Measurements from ENCODE around the gene CCDC124. TPM values are rescaled to one million over a fixed set of nuclear protein-coding genes. Genes with fewer than 3 reads are reported as not detected.

CCDC124 gene
- total and polyA plus RNA-seq, 11 donors = 45.4 to 195 (median 71.8) TPM

GRCh38 chr19:17951157-17951989 is 18.6 kb downstream of the CCDC124 start:
- ATAC-seq (no peak), DNase-seq (no peak)
- Histone ChIP-seq H3K27me3 (peaks cover 33 to 82% (median 65%) of the 10 kb centered on the region in 9 donors), H3K4me1 (peaks cover 6 to 55% (median 38%) of the 10 kb centered on the region in 12 donors), H3K36me3 (no peaks in the 10 kb centered on the region), H3K4me3 (peak overlapping the region in 4 of 12 donors; percentile 4 to 22 (median 14)), H3K27ac (no peak overlapping the region), H3K9me3 (no peaks in the 10 kb centered on the region)
- TF ChIP-seq CTCF (IDR thresholded peaks at IDR 0.05) (no peak), POLR2A (IDR thresholded peaks at IDR 0.05) (no peak)
- intact Hi-C loops (cut with DNase I) = loop anchor here in 1 of 10 donors (5.0 kb wide), 1 partner anchor 41 kb away; no protein-coding TSS in a partner anchor
- 1 to 2% (median 1%) methylated on average over 28 to 33 of the region's 33 CpGs for WGBS, 4 donors

DNA sequence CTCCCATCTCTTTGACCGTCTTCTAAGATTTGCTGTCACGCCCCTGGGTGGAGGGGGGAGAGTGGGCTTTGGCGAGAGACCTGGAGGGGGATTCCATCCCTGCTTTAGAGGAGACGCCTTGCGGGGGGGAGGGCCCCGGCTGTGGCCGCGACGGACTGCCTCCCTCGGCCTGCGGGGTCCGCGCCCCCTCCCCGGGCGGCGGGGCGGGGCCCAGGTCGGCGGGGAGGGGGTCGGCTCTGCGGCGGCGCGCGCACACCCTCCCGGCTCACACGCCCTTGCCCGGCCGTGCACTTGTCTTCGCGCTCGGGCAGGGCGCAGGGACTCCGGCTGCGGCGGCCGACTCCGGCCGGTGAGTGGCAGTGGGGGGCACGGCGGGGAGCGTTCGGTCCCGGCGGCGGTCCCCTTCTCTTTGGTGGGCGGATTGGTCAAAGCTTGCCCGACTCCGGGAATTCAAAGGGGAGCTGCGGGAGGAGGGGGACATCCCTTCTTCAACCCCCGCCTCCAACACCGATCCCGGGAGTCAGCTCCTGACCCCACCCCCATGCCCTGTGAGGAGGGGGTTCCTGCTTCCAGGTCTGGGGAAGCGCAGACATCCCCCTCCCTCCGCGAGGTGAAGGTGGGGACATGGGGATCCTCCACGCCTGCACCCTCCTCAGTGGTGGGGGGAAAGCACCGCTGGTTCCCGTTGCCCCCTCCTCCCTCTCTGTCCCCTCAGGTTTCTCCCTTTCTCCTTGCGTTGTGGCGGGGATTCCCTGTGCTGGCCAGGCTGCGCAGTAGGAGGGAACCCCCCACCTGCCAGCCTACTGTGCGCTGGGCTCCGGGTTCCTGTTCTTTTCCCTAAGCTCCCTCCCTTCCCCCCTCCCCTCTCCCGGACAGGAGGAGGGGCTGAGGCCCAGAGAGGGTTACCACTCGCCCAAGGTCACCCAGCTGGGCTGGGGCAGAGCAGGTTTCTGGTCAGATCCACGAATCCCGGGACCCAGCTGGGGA is 19.5 kb downstream of the CCDC124 start:
- TF ChIP-seq POLR2A (IDR thresholded peaks at IDR 0.05) = no peak
- peak overlapping the region in 3 of 12 donors; percentile 1 to 9 (median 6) for H3K4me3 ChIP-seq
- DNase-seq (no peak), ATAC-seq (no peak)
- peaks cover 6 to 52% (median 36%) of the 10 kb centered on the region in 12 donors for H3K4me1 ChIP-seq
- no peaks in the 10 kb centered on the region for H3K36me3 ChIP-seq
- no peak overlapping the region for H3K27ac ChIP-seq
- no peaks in the 10 kb centered on the region for H3K9me3 ChIP-seq
- intact Hi-C loops (cut with DNase I) = loop anchor here in 1 of 10 donors (5.0 kb wide), 1 partner anchor 40 kb away; no protein-coding TSS in a partner anchor
- peaks cover 33 to 88% (median 71%) of the 10 kb centered on the region in 9 donors for H3K27me3 ChIP-seq
- WGBS, 4 donors = 1 to 2% (median 1%) methylated on average over 18 to 68 of the region's 68 CpGs

DNA sequence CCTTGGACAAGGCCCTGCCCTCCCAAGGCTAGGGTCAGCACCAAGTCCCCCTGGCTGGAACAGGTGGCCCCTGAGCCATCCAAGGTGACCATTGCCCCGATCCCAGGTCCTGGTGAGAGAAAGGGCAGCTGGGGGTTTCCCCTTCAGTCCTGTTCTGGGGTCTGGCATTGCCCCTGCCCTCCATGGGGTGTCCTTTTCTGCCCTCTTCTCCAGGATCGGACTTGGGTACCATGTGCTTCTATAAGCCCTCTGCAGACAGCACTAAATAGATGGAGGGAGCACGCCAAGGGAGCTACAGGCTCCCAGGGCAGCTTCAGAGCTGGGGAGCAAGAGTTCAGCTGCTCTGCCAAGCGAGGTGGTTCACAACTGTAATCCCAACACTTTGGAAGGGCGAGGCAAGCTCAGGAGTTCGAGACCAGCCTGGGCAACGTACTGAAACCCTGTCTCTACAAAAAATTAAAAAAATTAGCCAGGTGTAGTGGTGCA is 20.5 kb downstream of the CCDC124 start:
- H3K4me3 ChIP-seq = no peak overlapping the region
- TF ChIP-seq POLR2A (IDR thresholded peaks at IDR 0.05) (no peak), CTCF (IDR thresholded peaks at IDR 0.05) (no peak)
- H3K36me3 ChIP-seq = no peaks in the 10 kb centered on the region
- 56 to 83% (median 64%) methylated on average over 4 to 7 of the region's 7 CpGs for WGBS, 4 donors
- H3K27me3 ChIP-seq = peaks cover 36 to 96% (median 79%) of the 10 kb centered on the region in 9 donors
- no peaks in the 10 kb centered on the region for H3K9me3 ChIP-seq
- peaks cover 6 to 45% (median 34%) of the 10 kb centered on the region in 12 donors for H3K4me1 ChIP-seq
- H3K27ac ChIP-seq = no peak overlapping the region
- DNase-seq (no peak), ATAC-seq (no peak)
- intact Hi-C loops (cut with DNase I) = loop anchor here in 1 of 10 donors (5.0 kb wide), 1 partner anchor 39 kb away; no protein-coding TSS in a partner anchor

DNA sequence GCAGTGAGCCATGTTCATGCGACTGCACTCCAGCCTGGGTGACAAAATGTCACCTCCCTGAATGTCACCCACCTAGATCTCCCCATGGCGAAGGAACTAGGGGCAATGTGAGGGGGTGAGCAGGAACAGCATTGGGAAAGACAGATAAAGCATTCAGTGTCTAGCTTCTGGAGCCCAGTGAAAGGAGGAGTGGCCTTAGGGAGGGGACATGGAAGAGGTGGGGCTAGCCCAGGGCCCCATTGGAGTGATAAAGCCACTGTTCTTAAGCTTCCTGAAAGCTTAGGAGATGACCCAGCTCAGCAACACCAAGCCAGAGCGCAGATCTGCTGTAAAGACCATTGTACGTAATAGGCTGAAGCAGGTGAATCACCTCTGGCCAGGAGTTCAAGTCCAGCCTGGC is 21.1 kb downstream of the CCDC124 start:
- no peaks in the 10 kb centered on the region for H3K9me3 ChIP-seq
- WGBS, 4 donors = 52 to 57% (median 53%) methylated on average over 4 of the region's 4 CpGs
- TF ChIP-seq CTCF (IDR thresholded peaks at IDR 0.05) (no peak), POLR2A (IDR thresholded peaks at IDR 0.05) (no peak)
- peaks cover 35 to 97% (median 78%) of the 10 kb centered on the region in 9 donors for H3K27me3 ChIP-seq
- H3K36me3 ChIP-seq = no peaks in the 10 kb centered on the region
- ATAC-seq (no peak), DNase-seq (no peak)
- H3K4me1 ChIP-seq = peaks cover 6 to 41% (median 30%) of the 10 kb centered on the region in 12 donors
- no peak overlapping the region for H3K4me3 ChIP-seq
- intact Hi-C loops (cut with DNase I) = loop anchor here in 1 of 10 donors (5.0 kb wide), 1 partner anchor 38 kb away; no protein-coding TSS in a partner anchor
- H3K27ac ChIP-seq = no peak overlapping the region
